ENCODE results near the gene C9orf50.
"Not testable (repeated sequence)": the region's sequence is repeated elsewhere in the genome, so short reads cannot be mapped to it uniquely, and the experiment has no call there.

C9orf50 gene

DNA sequence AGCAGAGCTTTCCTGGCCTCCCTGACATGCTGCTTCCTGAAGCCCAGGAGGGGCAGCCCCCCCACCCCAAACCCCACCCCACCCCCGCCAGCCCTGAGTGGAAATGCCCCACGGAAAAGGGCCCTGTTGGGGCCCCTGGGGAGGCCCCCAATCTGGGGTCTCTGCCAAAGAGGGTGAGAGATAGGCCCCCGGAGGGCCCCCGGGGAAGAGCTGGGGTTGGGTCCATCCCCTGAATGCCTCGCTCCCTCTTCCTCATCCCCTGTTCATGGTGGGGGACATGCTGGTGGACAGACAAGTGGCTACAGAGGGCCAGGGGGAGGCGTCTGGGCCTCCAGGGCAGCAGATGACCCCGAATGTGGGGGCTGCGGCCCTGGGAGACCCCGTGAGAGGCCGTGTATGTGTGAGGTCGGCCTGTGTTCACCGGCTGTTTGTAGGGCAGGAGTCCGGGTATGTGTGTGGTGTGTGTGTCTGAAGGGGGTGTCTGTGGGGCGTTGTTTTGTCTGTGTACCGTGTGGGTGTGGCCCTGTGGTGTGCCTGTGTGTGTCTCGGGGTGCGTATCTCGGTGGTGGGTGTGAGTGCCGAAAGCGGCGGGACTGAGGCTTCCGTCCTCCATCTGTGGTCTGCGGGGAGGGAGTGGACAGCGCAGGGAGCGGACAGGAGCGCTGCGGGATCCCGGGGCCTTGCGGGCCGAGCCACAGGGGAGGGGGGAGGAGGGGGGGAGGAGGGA, 11.3 kb downstream of the C9orf50 start:
- DNase-seq, result no peak

DNA sequence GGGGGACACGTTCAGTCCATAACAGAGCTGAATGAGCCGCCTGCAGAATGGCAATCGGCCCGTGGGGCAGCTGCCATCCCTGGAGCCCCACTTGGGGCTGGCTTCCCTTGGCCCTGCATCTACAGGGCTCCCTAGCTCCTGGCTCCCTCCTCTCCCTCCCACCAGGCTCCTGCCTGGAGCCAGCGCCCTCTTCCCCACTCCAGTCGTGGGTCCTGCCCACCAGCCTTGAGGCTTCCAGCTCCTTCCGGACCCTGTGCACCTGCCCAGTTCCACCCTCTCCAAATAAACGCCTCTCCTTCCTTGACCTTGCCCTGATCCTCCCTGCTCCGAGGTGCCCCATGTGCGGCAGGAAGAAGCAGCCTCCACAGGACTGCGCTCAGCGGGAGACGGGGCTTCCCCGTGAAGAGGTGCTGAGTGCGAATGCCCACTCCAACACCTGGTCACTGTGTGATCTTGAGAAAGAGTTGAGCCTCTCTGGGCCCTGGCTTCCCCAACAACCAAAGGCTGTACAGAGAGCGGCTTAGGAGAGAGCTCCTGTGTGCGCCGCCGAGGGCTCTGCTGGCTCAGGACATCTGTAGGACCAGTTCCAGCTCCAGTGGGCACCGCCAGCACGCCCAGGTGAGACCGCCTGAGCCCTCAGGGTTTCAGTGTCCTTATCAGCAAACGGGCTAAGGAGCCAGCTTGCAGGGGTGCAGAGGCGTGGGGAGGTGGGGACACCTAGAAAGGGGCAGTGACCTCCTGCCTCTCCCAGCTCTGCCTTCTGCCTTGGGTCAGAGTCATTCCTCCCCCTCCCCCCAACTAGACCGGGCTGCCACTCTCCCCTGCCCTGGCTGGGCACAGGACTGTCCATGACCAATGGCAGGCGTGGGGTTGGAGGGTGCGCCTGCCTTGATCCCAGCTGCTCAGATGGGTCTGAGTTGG, 12.1 kb downstream of the C9orf50 start:
- DNase-seq, result no peak

DNA sequence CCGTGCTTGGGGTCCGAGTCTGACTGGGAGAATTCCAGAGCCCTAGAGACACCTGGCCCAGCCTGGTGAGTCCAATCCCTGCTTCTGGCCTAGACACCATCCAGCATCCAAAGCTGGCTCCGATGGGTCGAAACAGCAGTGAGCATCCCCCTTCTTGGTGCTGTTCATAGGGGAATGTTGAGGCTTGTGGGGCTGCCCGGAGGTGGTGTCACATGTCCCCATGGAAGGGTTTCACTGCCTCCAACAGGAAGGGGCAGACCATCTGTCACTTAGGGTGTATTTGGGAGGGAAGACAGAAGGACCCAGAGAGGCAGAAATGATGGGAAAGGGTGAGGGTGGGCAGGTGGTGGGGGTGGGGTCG, 13.9 kb downstream of the C9orf50 start:
- no peak for DNase-seq

DNA sequence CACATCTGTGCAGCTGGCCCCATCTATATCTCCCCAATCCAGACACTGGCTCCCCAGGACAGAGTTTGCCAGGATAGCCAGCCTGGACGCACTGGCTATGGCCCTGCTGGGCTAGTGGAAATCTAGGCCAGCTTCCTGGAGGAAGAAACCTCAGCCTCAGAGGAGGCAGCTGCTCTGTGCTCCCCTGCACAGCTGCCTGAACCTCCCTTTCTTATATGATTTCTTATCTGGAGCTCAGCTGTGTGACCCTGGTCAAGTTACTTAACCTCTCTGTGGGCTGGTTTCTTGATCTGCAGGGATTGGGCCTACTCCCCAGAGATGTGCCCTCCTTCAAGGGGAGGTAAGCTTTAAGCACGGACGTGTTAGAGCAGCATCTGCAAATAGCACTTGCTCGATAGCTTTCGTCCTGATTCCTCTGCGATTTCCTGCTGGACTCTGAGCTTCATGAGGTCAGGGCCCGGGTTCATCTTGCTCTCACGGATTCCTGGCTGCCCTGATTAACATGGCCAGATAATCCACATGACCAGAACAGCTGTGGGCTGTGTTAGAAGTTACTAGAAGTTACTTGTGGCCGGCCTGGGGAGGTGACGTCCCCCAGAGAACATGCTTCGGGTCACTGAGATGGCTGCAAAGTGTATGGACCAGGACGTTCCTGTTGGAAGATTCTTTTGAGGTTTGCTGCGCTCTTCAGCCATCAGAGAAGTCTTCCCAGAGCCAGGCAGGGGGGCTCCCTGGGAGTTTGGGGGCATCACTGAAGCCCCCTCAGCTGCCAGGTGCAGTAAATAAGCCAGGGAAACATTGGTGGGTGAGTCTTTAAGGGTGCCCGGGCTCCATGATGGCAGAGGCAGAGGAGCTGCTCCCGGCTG, 14.5 kb downstream of the C9orf50 start:
- DNase-seq, result no peak

DNA sequence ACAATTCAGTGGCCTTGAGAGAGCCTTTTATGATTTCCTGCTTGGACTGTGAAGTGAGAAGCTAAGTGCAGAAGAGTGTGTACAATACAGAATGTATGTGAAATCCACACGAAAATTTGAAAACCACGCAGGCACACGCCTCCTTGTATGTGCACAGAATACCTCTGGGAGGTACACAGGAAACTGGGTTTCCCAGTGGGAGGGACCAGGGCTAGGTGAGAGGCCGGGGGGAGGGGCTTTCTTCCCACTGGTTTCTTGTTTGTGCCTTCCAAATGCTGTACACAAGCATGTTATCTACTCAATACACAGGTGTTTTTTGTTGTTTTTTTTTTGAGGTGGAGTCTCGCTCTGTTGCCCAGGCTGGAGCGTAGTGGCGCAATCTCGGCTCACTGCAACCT, 16.1 kb downstream of the C9orf50 start:
- no peak for DNase-seq

DNA sequence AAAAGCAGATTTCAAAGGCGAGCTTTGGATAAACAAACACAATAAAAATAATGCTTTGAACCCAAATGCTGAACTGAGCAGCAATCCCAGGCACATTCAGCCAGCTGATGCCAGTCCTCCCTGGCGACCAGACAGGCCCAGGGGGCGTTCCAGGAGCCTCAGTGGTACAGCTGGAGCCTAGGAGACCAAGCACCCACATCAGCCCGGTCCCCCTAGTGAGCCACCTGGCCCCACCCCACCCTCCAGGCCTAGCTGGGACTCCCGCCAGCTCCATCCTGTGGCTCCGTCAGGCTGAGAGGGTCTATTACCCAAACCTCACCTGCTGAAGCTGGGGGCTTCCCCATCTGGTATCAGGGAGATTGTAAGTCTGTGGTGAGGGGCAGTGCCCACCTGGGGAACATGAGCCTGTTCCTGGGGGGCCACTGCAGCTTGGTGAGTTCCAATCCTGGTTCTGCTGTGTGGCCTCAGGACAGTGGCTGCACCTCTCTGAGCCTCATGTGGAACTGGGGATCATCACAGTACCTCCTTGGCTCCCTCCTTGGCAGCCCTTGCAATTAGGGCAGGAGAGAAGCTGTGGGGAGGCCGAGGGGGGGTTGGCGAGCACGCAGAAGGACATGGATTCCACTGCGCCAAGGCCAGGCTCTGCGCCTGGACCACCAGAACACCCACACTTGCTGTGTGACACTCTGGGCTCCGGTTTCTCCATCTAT, 16.7 kb downstream of the C9orf50 start:
- no peak for DNase-seq

DNA sequence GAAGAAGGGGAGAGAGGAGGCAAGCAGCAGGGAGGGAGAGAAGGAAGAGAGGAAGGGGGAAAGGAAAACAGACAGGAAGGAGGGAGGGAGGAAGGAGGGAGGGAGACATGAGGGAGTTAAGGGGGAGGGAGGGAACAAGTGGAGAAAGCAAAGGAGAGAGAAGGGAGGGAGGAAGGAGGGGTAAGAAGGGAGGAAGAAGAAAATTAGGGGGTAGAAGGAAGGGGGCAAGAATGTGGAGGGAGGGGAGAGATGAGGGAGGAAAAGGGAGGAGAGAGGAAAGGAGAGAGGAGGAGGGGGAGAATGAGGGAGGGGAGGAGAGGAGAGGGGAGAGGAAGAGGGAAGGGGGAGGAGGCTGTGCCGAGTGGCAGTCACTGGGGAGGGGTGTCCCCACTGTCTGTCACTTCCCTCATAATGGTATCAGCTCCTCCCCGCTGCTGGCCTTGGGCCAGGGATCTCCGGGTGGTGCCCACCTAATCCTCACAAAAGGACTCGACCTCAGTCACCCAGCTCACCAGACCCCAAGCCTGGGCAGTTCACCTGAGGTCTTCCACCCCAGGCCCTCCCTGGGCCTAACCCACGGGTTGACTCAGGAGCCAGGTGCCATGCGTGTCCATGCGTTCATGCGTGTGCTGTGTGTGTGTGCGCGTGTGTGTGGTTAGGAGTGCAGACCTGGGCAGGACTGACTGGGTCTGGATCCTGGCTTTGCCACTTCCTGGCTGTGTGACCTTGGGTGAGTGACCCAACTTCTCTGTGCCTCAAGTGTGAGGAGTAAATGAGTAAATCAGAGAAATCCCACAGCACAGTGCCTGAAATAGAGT, 18.1 kb downstream of the C9orf50 start:
- no peak for DNase-seq

DNA sequence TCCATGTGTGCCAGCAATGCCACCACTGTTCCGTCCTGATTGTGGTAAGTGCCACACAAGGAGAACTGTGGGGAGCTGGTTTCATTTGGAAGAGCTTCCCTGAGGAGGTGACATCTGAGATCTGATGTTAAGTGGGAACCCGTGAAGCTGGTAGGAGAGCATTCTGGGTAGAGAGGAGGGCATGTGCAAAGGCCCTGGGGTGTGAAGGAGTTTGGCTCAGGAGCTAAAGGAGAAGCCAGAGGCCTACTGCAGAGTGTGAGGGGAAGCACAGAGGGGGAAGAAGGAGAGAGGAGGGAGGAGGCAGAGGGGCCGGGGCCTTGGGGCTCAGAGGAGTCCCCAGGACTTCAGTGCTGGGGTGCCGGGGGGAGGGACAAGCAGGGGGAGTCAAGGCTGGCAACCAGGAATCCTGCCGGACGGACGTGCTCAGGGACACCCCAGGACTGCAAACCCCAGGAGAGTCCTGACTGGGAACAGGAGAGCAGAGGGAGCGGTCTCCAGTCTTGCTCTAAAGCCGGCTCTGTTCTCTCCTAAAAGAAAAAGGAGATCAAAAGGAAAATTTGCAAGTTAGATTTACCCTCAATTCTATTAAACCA, 19.7 kb downstream of the C9orf50 start:
- DNase-seq, result no peak

DNA sequence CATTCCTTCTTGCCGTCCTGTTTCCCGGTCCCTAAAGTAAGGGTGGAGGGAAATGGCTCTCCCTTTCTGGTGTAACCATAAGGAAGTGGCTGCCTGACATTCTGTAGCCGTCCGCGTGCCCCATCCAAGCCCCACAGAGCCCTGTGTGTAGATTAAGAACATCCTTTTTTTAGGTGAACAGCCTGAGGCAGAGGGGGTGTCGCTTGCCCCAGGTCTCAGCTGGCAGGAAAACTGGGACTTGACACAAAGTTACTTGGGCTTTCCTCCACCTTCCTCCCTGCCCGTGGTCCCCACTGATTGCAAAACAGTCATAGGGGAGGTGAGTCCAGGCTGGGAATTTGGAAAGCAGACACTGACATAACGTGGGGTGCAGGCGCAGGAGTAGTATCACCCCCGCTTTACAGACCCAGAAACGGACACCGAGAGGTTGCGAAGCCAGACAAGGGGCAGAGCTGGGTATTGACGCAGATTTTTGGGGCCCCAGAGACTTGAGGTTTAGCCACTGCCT, 22.8 kb downstream of the C9orf50 start:
- no peak for DNase-seq

DNA sequence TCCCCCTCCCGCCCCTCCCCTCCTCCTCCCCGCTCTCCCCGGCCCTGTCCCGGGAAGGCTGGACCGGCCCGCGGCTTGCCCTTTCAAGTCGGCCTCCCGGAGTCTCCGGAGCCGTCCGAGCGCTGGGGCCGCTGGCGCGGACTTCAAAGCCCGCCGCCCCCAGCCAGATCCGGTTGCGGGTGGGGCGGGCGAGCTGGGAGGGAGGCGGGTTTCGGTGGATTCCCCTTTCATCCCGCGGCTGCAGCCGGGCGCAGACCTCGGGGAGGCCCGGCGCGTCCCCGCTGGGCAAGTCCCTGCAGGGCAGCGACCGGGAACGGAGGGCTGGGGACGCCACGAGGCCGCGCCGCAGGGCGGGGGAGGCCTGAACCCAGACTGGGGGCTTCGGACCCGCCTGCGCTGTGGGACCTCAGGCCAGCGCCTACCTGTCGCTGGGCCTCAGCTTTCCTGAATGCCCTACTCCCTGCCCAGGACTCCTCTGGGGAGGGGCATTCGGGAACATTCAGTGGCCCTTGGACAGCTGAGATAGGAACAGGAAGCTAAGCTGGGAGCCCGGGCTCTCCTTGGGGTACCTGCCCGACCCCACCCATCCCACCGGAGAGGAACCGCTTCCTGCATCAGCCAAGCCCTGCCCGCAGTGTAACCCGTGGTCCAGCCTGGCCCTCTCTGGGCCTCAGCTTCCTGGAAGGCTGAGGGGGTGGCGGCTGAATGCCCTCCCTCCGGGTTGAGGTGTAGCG, 23.4 kb downstream of the C9orf50 start:
- no peak for DNase-seq

DNA sequence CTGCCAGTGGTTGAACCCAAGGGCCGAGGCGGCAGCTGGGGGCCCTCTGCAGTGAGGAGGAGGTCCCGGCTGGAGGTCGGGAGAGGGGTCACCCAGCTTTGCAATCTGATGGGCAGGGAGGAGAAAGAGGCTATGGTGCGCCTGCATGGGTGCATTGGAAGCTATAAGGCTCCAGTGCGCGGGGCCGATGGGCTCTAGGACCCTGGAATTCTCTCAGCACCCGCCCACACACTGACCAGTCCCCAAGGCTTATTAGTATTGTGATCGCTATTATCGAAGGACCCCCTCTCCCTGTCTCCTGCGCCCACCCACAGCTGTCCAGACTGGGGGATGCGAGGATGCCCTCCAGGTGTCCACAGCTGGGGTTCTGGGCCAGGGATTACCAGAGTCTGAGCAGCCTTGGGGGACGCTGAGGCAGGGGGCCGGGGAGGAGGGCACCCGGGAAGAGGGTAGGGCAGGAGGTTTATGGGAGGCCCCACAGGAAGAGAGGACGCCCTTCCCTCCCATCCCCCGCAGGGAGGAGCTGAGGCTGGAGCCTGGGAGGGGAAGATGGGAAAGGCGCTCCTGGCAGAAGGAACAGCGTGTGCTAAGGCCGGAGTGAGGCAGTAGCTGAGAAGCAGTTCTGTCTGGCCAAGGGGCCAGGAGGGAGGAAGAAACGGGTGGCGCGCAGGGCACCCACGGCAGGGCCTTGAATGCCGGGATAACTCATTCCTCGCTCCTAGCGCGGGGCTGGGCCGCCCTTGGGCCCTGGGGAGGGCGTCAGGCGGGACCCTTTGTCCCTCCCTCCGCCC, 24.2 kb downstream of the C9orf50 start:
- DNase-seq, result no peak

DNA sequence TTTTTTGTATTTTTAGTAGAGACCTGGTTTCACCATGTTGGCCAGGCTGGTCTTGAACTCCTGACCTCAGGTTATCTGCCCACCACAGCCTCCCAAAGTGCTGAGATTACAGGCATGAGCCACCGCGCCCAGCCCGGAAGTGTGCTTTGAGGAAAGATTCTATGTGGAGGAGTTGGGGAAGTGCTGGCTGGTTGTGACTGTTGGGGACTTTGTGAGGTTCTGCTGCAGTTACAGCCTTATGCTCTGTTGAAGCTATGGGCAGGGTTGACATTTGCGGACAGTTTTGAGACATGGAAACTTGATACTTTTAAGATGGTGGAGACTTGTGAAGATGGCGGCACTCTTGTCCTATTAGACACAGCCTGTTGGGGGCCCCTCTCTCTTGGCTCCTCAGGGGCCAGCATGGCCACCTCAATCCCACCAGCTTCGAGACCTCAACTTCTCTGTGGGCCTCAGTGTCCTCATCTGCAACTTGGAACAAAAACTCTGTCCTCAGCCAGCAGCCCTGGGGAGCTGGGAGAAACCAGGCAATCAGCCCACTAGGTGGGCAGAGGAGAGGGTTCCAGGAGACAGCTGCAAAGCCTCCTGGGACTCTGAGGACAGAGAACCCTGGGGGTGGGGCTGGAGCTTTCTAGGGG, 24.9 kb downstream of the C9orf50 start:
- DNase-seq, result no peak

DNA sequence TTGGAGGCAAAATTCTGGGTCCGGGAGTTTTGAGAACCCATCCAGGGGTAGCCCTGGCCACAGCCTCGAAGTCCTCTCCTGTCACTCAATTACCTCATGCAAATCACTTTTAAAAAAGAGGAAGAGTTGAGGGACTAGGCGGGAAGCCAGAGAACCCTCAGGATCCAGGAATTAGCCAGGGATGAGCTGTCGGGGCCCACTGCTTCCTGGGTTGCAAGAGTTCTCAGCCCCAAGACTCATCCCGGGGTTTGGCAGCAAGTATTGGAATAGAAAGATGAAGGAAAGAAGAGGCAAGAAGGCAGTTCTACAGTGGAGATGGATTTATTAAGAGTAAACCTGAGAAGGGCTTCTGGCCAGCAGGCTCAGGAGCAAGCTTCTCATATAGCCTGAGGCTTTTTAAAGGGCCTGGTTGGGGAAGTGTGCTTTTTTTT, 25.6 kb downstream of the C9orf50 start:
- no peak for DNase-seq

DNA sequence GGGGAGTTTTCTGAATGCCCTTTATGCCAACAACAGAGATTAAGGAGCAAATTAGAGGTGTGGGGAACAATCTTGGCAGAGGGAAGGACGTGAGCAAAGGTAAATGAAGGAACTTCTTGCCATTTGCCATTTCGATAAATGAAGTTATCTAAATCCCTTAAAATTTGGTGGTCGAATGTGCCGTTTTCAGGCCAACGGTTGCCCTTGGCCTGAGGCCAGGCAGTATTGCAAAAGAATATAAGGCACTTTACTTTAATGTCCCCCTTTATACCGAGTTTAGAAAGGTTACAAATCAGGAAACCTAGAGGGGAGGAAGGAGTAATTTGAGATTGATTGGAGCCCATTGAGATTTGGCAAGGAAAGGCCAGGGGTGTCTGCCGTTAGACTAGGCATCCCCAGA, 26.3 kb downstream of the C9orf50 start:
- no peak for DNase-seq

DNA sequence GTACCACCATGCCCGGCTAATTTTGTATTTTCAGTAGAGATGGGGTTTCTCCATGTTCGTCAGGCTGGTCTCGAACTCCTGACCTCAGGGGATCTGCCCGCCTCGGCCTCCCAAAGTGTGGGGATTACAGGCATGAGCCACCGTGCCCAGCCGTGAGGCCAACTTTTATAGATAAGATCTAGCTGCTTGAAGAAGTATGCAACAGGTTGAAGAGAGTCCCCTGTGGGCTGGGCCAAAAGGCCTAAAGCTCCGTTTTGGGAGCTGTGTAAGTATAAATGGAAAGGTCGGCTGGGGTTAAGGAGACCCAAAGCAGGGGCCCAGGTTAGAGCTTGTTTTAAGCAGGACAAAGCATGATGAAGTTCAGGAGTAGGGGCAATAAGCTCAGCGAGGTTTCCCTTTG, 28.1 kb downstream of the C9orf50 start:
- DNase-seq, result not testable (repeated sequence)

DNA sequence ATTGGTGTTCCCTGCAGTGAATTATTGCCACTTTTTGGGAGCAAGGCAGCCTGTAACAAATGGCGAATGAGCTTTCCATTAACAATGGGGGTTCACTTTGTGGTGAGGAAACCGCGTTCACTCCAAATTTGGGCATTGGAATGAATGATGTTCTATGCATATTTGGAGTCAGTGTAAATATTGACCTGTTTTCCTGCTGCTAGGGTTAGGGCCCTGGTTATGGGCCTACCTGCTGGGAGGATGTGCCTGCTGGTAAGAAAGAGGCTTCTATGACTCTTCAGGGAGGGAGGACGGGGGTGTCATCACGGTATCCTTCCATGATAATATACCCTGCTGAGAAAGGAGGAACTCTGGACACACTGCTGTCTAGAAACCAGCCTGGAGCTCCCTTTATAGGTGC, 29.0 kb downstream of the C9orf50 start:
- no peak for DNase-seq

DNA sequence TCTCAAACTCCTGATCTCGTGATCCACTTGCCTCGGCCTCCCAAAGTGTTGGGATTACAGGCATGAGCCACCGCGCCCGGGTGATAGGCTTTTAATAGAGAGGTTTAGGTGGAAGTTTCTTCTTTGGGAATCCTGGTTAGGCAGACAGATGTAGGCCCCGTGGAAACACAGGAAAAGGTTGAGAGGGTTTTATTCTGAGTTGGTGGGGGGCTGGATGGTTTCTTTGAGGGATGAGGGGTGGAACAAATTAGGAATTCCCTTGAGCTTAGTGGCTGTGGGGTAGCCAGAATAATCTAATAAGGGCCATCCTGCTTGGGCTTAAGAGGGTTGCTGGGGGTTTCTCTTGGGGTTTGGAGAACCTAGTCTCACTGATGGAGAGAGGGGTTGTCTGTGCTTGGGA, 30.4 kb downstream of the C9orf50 start:
- no peak for DNase-seq

DNA sequence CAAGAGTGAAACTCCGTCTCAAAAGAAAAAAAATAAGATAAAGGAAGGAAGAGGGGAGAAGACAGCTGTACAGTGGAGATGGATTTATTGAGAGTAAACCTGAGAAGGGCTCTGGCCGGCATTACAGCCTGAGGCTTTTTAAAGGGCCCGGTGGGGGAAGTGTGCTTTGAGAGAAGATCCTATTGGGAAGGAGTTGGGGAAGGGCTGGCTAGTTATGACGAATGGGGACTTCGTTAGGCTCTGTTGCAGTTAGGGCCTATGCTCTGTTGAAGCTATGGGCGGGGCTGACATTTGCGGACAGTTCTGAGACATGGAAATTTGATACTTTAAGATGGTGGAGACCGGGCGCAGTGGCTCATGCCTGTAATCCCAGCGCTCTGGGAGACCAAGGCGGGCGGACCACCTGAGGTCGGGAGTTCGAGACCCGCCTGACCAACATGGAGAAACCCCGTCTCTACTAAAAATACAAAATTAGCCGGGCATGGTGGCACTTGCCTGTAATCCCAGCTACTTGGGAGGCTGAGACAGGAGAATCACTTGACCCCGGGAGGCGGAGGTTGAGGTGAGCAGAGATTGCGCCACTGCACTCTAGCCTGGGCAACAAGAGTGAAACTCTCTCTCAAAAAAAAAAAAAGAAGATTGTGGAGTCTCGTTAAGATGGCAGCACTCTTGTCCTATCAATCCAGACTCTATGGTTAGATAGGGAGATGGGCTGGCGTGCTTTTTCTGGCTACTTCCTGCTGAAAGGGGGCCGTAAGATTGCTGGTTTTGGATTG, 33.2 kb downstream of the C9orf50 start:
- no peak for DNase-seq
